Neural cell (in vitro differentiated cells): ENCODE data around the gene ADRB1.

Experiments
- CTCF ChIP-seq: fragments of 450-650 bp; IDR thresholded peaks from 2 replicates; pipeline ENCODE4 v1.5.1; 2014; ENCODE audit warnings: antibody characterized with exemption, mild to moderate bottlenecking, moderate library complexity; ENCODE audit not compliant: poor library complexity, severe bottlenecking
- EZH2 ChIP-seq: fragments of 200-600, 300-800 bp; shearing (Covaris generic), sonication (generic); IDR thresholded peaks from 2 replicates; pipeline ENCODE4 v1.6.1; 2014; ENCODE audit warnings: antibody characterized with exemption, low read length, borderline replicate concordance, mild to moderate bottlenecking; ENCODE audit not compliant: insufficient read depth, poor library complexity, severe bottlenecking
- TAF1 ChIP-seq: IDR thresholded peaks from 2 replicates; pipeline ENCODE4 v1.6.1; 2012; ENCODE audit warnings: low read depth

- no peak for TF ChIP-seq TAF1
- no peak for TF ChIP-seq EZH2
- no peak for TF ChIP-seq CTCF
These were observed 653 bp upstream of the ADRB1 start for GRCh38 chr10:114042895-114043531.
